HL-60 (cell line): ENCODE results near the gene USP40.

Experiments used
- CTCF ChIP-seq: IDR thresholded peaks from one replicate; pipeline ENCODE4 v1.5.1; 2011; ENCODE audit warnings: low read length, control low read depth, inconsistent platforms; ENCODE audit not compliant: insufficient read depth
- GABPA ChIP-seq: IDR thresholded peaks from 2 replicates; pipeline ENCODE4 v1.6.1; 2012; ENCODE audit warnings: low read depth
- POLR2AphosphoS5 ChIP-seq: IDR thresholded peaks from 2 replicates; pipeline ENCODE4 v1.6.1; 2012; ENCODE audit warnings: low read depth
- REST ChIP-seq: IDR thresholded peaks from 2 replicates; pipeline ENCODE4 v1.6.1; 2012; ENCODE audit warnings: low read depth; ENCODE audit not compliant: insufficient replicate concordance

GRCh38 chr2:233476651-233477547 is 89.7 kb downstream of the USP40 start:
- TF ChIP-seq CTCF (no peak), REST (no peak), POLR2AphosphoS5 (no peak), GABPA (no peak)
